Frontal cortex (tissue), 4 donors: ENCODE measurements around the gene TIMM17B. TPM values are rescaled to one million over a fixed set of nuclear protein-coding genes. Genes with fewer than 3 reads are reported as not detected.

ENCODE experiments used
- DNase-seq, 2 donors: peaks; one replicate each; pipeline ENCODE4 v3.0.0; 2012; ENCODE audit warnings: low spot score in 2 of 2
- FAIRE-seq: peaks from 2 replicates; lab custom pipeline; 2012; peaks lifted over from hg19 to GRCh38; lab: Jason Lieb, UNC
- total RNA-seq: library from RNA; depleted of rRNA; stranded (reverse); fragments of >200 nt; gene quantifications from one replicate; pipeline ENCODE4 v1.2.3, GENCODE V29; 2014
- donor health status: control.
- donor health status: control.
- donor health status: control.

TIMM17B gene
- total RNA-seq, 1 donor from 2014 or later, result 33.8 TPM

- DNase-seq (no peak), FAIRE-seq (no peak)
These were observed 21.8 kb upstream of the TIMM17B start for GRCh38 chrX:48919360-48919841.

- DNase-seq (peak; percentile 63 to 75), FAIRE-seq (no peak)
These were observed 21.2 kb upstream of the TIMM17B start, which contains the start of gene PIM2 for GRCh38 chrX:48918643-48919340. Gene PIM2 (minus strand): TSS chrX:48919024. CDS start chrX:48918834, 190 bp downstream.

- no peak for FAIRE-seq
- no peak for DNase-seq
These were observed 20.7 kb upstream of the TIMM17B start for GRCh38 chrX:48918301-48918642.

- DNase-seq, result peak; percentile 72 to 76
- FAIRE-seq, result no peak
These were observed 19.8 kb upstream of the TIMM17B start for GRCh38 chrX:48917139-48918001.

GRCh38 chrX:48914593-48915493, 17.3 kb upstream of the TIMM17B start:
- no peak for DNase-seq
- FAIRE-seq, result no peak

GRCh38 chrX:48913605-48914366, 16.2 kb upstream of the TIMM17B start:
- no peak for FAIRE-seq

GRCh38 chrX:48911412-48912182, 14.0 kb upstream of the TIMM17B start, which contains the start of gene SLC35A2:
Gene SLC35A2 (minus strand): TSS chrX:48911646. CDS start chrX:48911636, 10 bp downstream.
- DNase-seq (peak; percentile 75 to 81), FAIRE-seq (no peak)

More at GRCh38 chrX:48913605-48914366, 16.2 kb upstream of the TIMM17B start:
- no peak for DNase-seq

GRCh38 chrX:48910926-48911411, 13.4 kb upstream of the TIMM17B start:
- DNase-seq (no peak), FAIRE-seq (no peak)

GRCh38 chrX:48909703-48910294, 12.2 kb upstream of the TIMM17B start:
- DNase-seq (no peak), FAIRE-seq (no peak)

GRCh38 chrX:48908600-48908999, 11.0 kb upstream of the TIMM17B start:
- FAIRE-seq, result no peak
- no peak for DNase-seq

- DNase-seq (no peak), FAIRE-seq (no peak)
These were observed 7.7 kb upstream of the TIMM17B start for GRCh38 chrX:48905090-48905790.

- FAIRE-seq (no peak), DNase-seq (no peak)
These were observed 7.1 kb upstream of the TIMM17B start for GRCh38 chrX:48904626-48905025.

GRCh38 chrX:48904180-48904579, 6.6 kb upstream of the TIMM17B start:
- DNase-seq (no peak), FAIRE-seq (no peak)

- DNase-seq (no peak), FAIRE-seq (no peak)
These were observed 5.7 kb upstream of the TIMM17B start for GRCh38 chrX:48903290-48903689.

GRCh38 chrX:48902776-48903175, 5.2 kb upstream of the TIMM17B start:
- FAIRE-seq, result no peak
- DNase-seq, result no peak

GRCh38 chrX:48902135-48902534, 4.6 kb upstream of the TIMM17B start:
- DNase-seq, result no peak
- FAIRE-seq, result no peak

- DNase-seq (no peak), FAIRE-seq (no peak)
These were observed 3.5 kb upstream of the TIMM17B start for GRCh38 chrX:48901069-48901468.
